H9 (cell line): ENCODE results near the gene APPBP2. TPM values are rescaled to one million over a fixed set of nuclear protein-coding genes. Genes with fewer than 3 reads are reported as not detected.
A peak's percentile ranks its signal among the peaks of the same experiment; 100 is the strongest.

Experiments used
- DNase-seq: peaks from one replicate; pipeline ENCODE4 v3.0.0-alpha.2; 2017
- H2AFZ ChIP-seq: one replicate; pipeline ENCODE4 v1.6.1; 2013; ENCODE audit warnings: mild to moderate bottlenecking, low read length, control low read depth, moderate library complexity
- H2AK5ac ChIP-seq: 2 replicates; pipeline ENCODE4 v1.6.1; 2013; ENCODE audit warnings: low read length, control low read depth, mixed read lengths; ENCODE audit not compliant: insufficient read length
- H2BK120ac ChIP-seq: one replicate; pipeline ENCODE4 v1.6.1; 2013; ENCODE audit warnings: low read depth, mild to moderate bottlenecking, low read length, control low read depth, inconsistent platforms; ENCODE audit not compliant: poor library complexity, severe bottlenecking
- H2BK12ac ChIP-seq: 2 replicates; pipeline ENCODE4 v1.6.1; 2013; ENCODE audit warnings: low read length, control low read depth, mixed read lengths, low read depth; ENCODE audit not compliant: insufficient read length
- H2BK15ac ChIP-seq: 2 replicates; pipeline ENCODE4 v1.6.1; 2013; ENCODE audit warnings: low read depth, low read length, control low read depth
- H2BK20ac ChIP-seq: one replicate; pipeline ENCODE4 v1.6.1; 2013; ENCODE audit warnings: low read depth, mild to moderate bottlenecking, low read length, control low read depth, inconsistent platforms; ENCODE audit not compliant: poor library complexity, severe bottlenecking
- H2BK5ac ChIP-seq: 2 replicates; pipeline ENCODE4 v1.6.1; 2013; ENCODE audit warnings: low read length, control low read depth, mixed read lengths; ENCODE audit not compliant: insufficient read length
- H3K14ac ChIP-seq: 2 replicates; pipeline ENCODE4 v1.6.1; 2013; ENCODE audit warnings: low read length, control low read depth; ENCODE audit not compliant: insufficient read depth
- H3K18ac ChIP-seq: 2 replicates; pipeline ENCODE4 v1.6.1; 2013; ENCODE audit warnings: low read depth, mild to moderate bottlenecking, mixed read lengths, low read length, control low read depth; ENCODE audit not compliant: insufficient read length
- H3K23ac ChIP-seq: 2 replicates; pipeline ENCODE4 v1.6.1; 2013; ENCODE audit warnings: low read length, control low read depth, mixed read lengths, low read depth; ENCODE audit not compliant: insufficient read length
- H3K23me2 ChIP-seq: 2 replicates; pipeline ENCODE4 v1.6.1; 2013; ENCODE audit warnings: low read depth, mild to moderate bottlenecking, mixed read lengths, low read length, control low read depth; ENCODE audit not compliant: insufficient read length, poor library complexity, severe bottlenecking
- H3K27ac ChIP-seq: 2 replicates; pipeline ENCODE4 v1.5.1; 2013; ENCODE audit warnings: low read length, control low read depth, mixed read lengths, low read depth; ENCODE audit not compliant: insufficient read length
- H3K27me3 ChIP-seq: 2 replicates; pipeline ENCODE4 v1.6.1; 2013; ENCODE audit warnings: low read length, control low read depth, inconsistent platforms; ENCODE audit not compliant: insufficient read depth
- H3K4ac ChIP-seq: 2 replicates; pipeline ENCODE4 v1.6.1; 2013; ENCODE audit warnings: low read depth, mild to moderate bottlenecking, control low read depth, inconsistent platforms, low read length, moderate library complexity
- H3K4me1 ChIP-seq: 2 replicates; pipeline ENCODE4 v1.6.1; 2013; ENCODE audit warnings: low read length, control low read depth, inconsistent platforms; ENCODE audit not compliant: insufficient read depth
- H3K4me2 ChIP-seq: 2 replicates; pipeline ENCODE4 v1.6.1; 2013; ENCODE audit warnings: low read length, control low read depth, mixed read lengths; ENCODE audit not compliant: insufficient read length, insufficient read depth
- H3K56ac ChIP-seq: 2 replicates; pipeline ENCODE4 v1.6.1; 2013; ENCODE audit warnings: low read depth, mild to moderate bottlenecking, mixed read lengths, low read length, control low read depth; ENCODE audit not compliant: insufficient read length
- H3K79me1 ChIP-seq: 2 replicates; pipeline ENCODE4 v1.6.1; 2013; ENCODE audit warnings: low read depth, mild to moderate bottlenecking, moderate library complexity, low read length, control low read depth, inconsistent platforms; ENCODE audit not compliant: insufficient read depth, poor library complexity, severe bottlenecking
- H3K79me2 ChIP-seq: 2 replicates; pipeline ENCODE4 v1.6.1; 2013; ENCODE audit warnings: low read length, control low read depth, inconsistent platforms; ENCODE audit not compliant: insufficient read depth
- H3K9ac ChIP-seq: 2 replicates; pipeline ENCODE4 v1.6.1; 2013; ENCODE audit warnings: low read length, control low read depth, mixed read lengths; ENCODE audit not compliant: insufficient read length; ENCODE audit errors: extremely low read depth
- H3K9me3 ChIP-seq: one replicate; pipeline ENCODE4 v1.6.1; 2013; ENCODE audit warnings: low read depth, low read length, inconsistent platforms; ENCODE audit not compliant: control insufficient read depth
- H3T11ph ChIP-seq: one replicate; pipeline ENCODE4 v1.6.1; 2013; ENCODE audit warnings: mild to moderate bottlenecking, low read length, control low read depth, inconsistent platforms
- H4K20me1 ChIP-seq: one replicate; pipeline ENCODE4 v1.6.1; 2013; ENCODE audit not compliant: control insufficient read depth, insufficient read length, insufficient read depth
- H4K5ac ChIP-seq: 2 replicates; pipeline ENCODE4 v1.6.1; 2013; ENCODE audit warnings: low read depth, mild to moderate bottlenecking, mixed read lengths, low read length, control low read depth; ENCODE audit not compliant: insufficient read length
- H4K8ac ChIP-seq: replicated peaks from 2 replicates; pipeline ENCODE4 v1.6.1; 2013; ENCODE audit warnings: low read length, control low read depth, mixed read lengths, low read depth; ENCODE audit not compliant: insufficient read length
- H4K91ac ChIP-seq: 2 replicates; pipeline ENCODE4 v1.6.1; 2013; ENCODE audit warnings: low read depth, mild to moderate bottlenecking, moderate library complexity, mixed read lengths, low read length, control low read depth; ENCODE audit not compliant: insufficient read length
- H3K27ac Mint-ChIP-seq, 3 experiments: 2 replicates in 2 of 3; 3 replicates in 1 of 3; pipeline ENCODE4 v1.8.0; 2020 to 2021; ENCODE audit warnings: mixed read lengths in 3 of 3, mild to moderate bottlenecking in 1 of 3, moderate library complexity in 1 of 3
- H3K27me3 Mint-ChIP-seq: 2 replicates; pipeline ENCODE4 v1.8.0; 2021; ENCODE audit warnings: low read depth, mild to moderate bottlenecking, moderate library complexity, mixed read lengths
- H3K36me3 Mint-ChIP-seq, 3 experiments: 2 replicates in 2 of 3; 3 replicates in 1 of 3; pipeline ENCODE4 v1.8.0; 2020 to 2021; ENCODE audit warnings: low read depth in 3 of 3, mixed read lengths in 3 of 3; ENCODE audit not compliant: insufficient read depth in 1 of 3
- H3K4me1 Mint-ChIP-seq, 2 experiments: 2 replicates each; pipeline ENCODE4 v1.8.0; 2020; ENCODE audit warnings: mixed read lengths in 2 of 2
- H3K4me3 Mint-ChIP-seq, 2 experiments: 2 replicates in 1 of 2; 3 replicates in 1 of 2; pipeline ENCODE4 v1.8.0; 2020 to 2021; ENCODE audit warnings: mild to moderate bottlenecking in 2 of 2, mixed read lengths in 2 of 2, moderate library complexity in 1 of 2
- H3K9me3 Mint-ChIP-seq, 2 experiments: 2 replicates in 1 of 2; 3 replicates in 1 of 2; pipeline ENCODE4 v1.8.0; 2020; ENCODE audit warnings: mild to moderate bottlenecking in 2 of 2, mixed read lengths in 2 of 2, moderate library complexity in 1 of 2
- CTCF ChIP-seq: fragments of 200-600 bp; sonication (generic); conservative IDR thresholded peaks from 3 replicates; pipeline ENCODE4 v1.8.0; 2021; ENCODE audit warnings: antibody characterized with exemption, mild to moderate bottlenecking
- WGBS: extraction: QIAGEN DNeasy Blood & Tissue Kit; methylation state at CpG from one replicate; pipeline ENCODE4 v1.1.7; 2013; ENCODE audit warnings: missing lambda C conversion rate, low lambda C conversion rate, mixed read lengths; ENCODE audit not compliant: insufficient read length; ENCODE audit errors: extremely low coverage; 5-methylcytosine and 5-hydroxymethylcytosine counted together
- total RNA-seq: library from RNA; stranded (reverse); gene quantifications from 2 replicates; pipeline ENCODE4 v1.2.1, GENCODE V29; 2021

The APPBP2 gene
- total RNA-seq, 1 experiment from 2014 or later, result 17.0 TPM

- Histone ChIP-seq H3K9me3 (no peaks in the 10 kb centered on the region), H2BK15ac (no peak overlapping the region), H4K91ac (no peak overlapping the region), H3K27ac (no peak overlapping the region), H2BK20ac (no peak overlapping the region), H3T11ph (no peak overlapping the region), H2BK12ac (no peak overlapping the region), H3K4me2 (no peak overlapping the region), H4K8ac (no peak overlapping the region), H3K4me1 (no peaks in the 10 kb centered on the region), H2BK5ac (no peak overlapping the region), H4K5ac (no peak overlapping the region), H4K20me1 (no peaks in the 10 kb centered on the region), H3K9ac (no peak overlapping the region), H2AFZ (no peak overlapping the region), H3K23ac (no peak overlapping the region), H3K4ac (no peak overlapping the region), H3K79me1 (no peaks in the 10 kb centered on the region), H3K79me2 (no peaks in the 10 kb centered on the region), H3K27me3 (no peaks in the 10 kb centered on the region), H3K18ac (no peak overlapping the region), H2AK5ac (no peak overlapping the region), H3K14ac (no peak overlapping the region), H2BK120ac (no peak overlapping the region), H3K23me2 (no peaks in the 10 kb centered on the region), H3K56ac (no peak overlapping the region)
- Mint-ChIP-seq H3K4me1 (no peaks in the 10 kb centered on the region), H3K36me3 (peaks cover 17 to 67% (median 36%) of the 10 kb centered on the region in 3 experiments; a peak in 6 of 7 replicates), H3K27ac (peak overlapping the region in 1 of 3 experiments; percentile 5; a peak in 1 of 7 replicates), H3K27me3 (no peaks in the 10 kb centered on the region), H3K9me3 (no peaks in the 10 kb centered on the region), H3K4me3 (no peak overlapping the region)
- TF ChIP-seq CTCF, result no peak
- DNase-seq, result no peak
- no CpG with 5 or more reads among the region's 2 CpGs for WGBS
These were observed 68.9 kb downstream of the APPBP2 start for GRCh38 chr17:60457148-60457547.
